Kidney tubule cell (primary cell): Measurements from ENCODE around the gene PANK4.
"Not testable (repeated sequence)": the region's sequence is repeated elsewhere in the genome, so short reads cannot be mapped to it uniquely, and the experiment has no call there.

Experiments used
- DNase-seq: peaks from one replicate; pipeline ENCODE4 v3.0.0-alpha.2; 2018; ENCODE audit warnings: low spot score

Gene PANK4

GRCh38 chr1:2525920-2526823 lies at the start of gene PANK4:
Gene PANK4 (minus strand): TSS chr1:2526596. CDS start chr1:2526587, 9 bp downstream.
- DNase-seq: peak; percentile 93

- no peak for DNase-seq
These were observed 48.0 kb upstream of the PANK4 start for GRCh38 chr1:2574350-2574749.

- no peak for DNase-seq
These were observed 47.0 kb upstream of the PANK4 start for GRCh38 chr1:2573250-2573920.

- no peak for DNase-seq
These were observed 45.0 kb upstream of the PANK4 start for GRCh38 chr1:2571348-2571747.

- DNase-seq: no peak
These were observed 43.9 kb upstream of the PANK4 start for GRCh38 chr1:2570332-2570731.

- not testable (repeated sequence) for DNase-seq
These were observed 43.3 kb upstream of the PANK4 start for GRCh38 chr1:2569703-2570102.

GRCh38 chr1:2569060-2569459 lies 42.7 kb upstream of the PANK4 start:
- DNase-seq: no peak

- DNase-seq: not testable (repeated sequence)
These were observed 41.9 kb upstream of the PANK4 start for GRCh38 chr1:2568187-2568816.

GRCh38 chr1:2567083-2567679 lies 40.8 kb upstream of the PANK4 start:
- DNase-seq: no peak

GRCh38 chr1:2566101-2567045 lies 40.0 kb upstream of the PANK4 start:
- peak; percentile 77 for DNase-seq

GRCh38 chr1:2564815-2565374 lies 38.5 kb upstream of the PANK4 start:
- no peak for DNase-seq

GRCh38 chr1:2564006-2564814 lies 37.8 kb upstream of the PANK4 start:
- DNase-seq: no peak

GRCh38 chr1:2563205-2563604 lies 36.8 kb upstream of the PANK4 start:
- DNase-seq: no peak

GRCh38 chr1:2561898-2562895 lies 35.8 kb upstream of the PANK4 start:
- no peak for DNase-seq

- DNase-seq: no peak
These were observed 35.0 kb upstream of the PANK4 start for GRCh38 chr1:2561446-2561845.

- DNase-seq: no peak
These were observed 34.1 kb upstream of the PANK4 start for GRCh38 chr1:2560299-2561073.

GRCh38 chr1:2559509-2560298 lies 33.3 kb upstream of the PANK4 start:
- DNase-seq: no peak
